ENCODE results near the gene GPR34. TPM values are rescaled to one million over a fixed set of nuclear protein-coding genes. Genes with fewer than 3 reads are reported as not detected.
"Not testable (repeated sequence)": the region's sequence is repeated elsewhere in the genome, so short reads cannot be mapped to it uniquely, and the experiment has no call there.

The GPR34 gene, protein sequence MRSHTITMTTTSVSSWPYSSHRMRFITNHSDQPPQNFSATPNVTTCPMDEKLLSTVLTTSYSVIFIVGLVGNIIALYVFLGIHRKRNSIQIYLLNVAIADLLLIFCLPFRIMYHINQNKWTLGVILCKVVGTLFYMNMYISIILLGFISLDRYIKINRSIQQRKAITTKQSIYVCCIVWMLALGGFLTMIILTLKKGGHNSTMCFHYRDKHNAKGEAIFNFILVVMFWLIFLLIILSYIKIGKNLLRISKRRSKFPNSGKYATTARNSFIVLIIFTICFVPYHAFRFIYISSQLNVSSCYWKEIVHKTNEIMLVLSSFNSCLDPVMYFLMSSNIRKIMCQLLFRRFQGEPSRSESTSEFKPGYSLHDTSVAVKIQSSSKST
- 10 to 100 TPM in 2 of 9 donors, 1 to 10 TPM in 7; 1.7 to 18.4 (median 4.1) TPM for total RNA-seq
- polyA plus RNA-seq = 1 to 10 TPM; 1.3 to 2.1 TPM
- long read RNA-seq, donor 1, transcript GPR34-202 (3 exons, 1,928 nt) = major isoform, 5 of 6 reads
- long read RNA-seq, donor 1, partial matches to known transcripts = 0 of 6 reads
- long read RNA-seq, donor 1, other reads (novel, unspliced or antisense) = 1 of 6 reads
- long read RNA-seq, donor 2, partial matches to known transcripts = 0 of 5 reads
- long read RNA-seq, donor 2, other reads (novel, unspliced or antisense) = 1 of 5 reads
- long read RNA-seq, donor 3, partial matches to known transcripts = 0 of 4 reads
- long read RNA-seq, donor 3, other reads (novel, unspliced or antisense) = 1 of 4 reads

DNA sequence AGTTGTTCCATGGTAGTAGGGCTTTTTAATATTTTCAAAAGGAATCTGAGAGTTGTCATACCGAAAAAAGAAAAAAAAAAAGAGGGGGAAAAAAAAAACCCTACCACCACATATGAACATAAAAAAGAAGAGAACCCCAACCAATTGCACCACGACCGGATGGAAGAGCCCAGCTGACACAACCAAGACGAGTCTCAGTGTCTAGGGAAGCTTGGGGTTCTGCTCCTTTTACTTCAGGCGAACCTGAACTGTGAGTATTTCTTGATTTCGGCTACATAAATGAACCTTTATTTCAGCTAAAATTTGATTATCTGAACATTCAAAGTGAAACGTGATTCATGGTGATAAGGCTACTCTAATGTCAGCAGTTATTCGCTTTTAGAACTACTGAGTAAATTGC lies at the start of gene GPR34:
GPR34 (plus strand) TSS at position 139 of the 400 bp plus-strand sequence. CDS start 6,661 bp downstream, outside the sequence.
- Histone ChIP-seq H3K27me3 (peaks cover 0 to 7% (median 0%) of the 10 kb centered on the region in 9 donors), H3K4me1 (peaks cover 0 to 28% (median 2%) of the 10 kb centered on the region in 12 donors), H3K36me3 (no peaks in the 10 kb centered on the region), H3K27ac (peak within 1 kb of the TSS in 2 of 12 donors; percentile 4 to 42), H3K4me3 (peak within 1 kb of the TSS in 5 of 12 donors; percentile 9 to 41 (median 19)), H3K9me3 (no peaks in the 10 kb centered on the region)
- TF ChIP-seq POLR2A (IDR thresholded peaks at IDR 0.05) = no peak
- TF ChIP-seq, protein P1, sequence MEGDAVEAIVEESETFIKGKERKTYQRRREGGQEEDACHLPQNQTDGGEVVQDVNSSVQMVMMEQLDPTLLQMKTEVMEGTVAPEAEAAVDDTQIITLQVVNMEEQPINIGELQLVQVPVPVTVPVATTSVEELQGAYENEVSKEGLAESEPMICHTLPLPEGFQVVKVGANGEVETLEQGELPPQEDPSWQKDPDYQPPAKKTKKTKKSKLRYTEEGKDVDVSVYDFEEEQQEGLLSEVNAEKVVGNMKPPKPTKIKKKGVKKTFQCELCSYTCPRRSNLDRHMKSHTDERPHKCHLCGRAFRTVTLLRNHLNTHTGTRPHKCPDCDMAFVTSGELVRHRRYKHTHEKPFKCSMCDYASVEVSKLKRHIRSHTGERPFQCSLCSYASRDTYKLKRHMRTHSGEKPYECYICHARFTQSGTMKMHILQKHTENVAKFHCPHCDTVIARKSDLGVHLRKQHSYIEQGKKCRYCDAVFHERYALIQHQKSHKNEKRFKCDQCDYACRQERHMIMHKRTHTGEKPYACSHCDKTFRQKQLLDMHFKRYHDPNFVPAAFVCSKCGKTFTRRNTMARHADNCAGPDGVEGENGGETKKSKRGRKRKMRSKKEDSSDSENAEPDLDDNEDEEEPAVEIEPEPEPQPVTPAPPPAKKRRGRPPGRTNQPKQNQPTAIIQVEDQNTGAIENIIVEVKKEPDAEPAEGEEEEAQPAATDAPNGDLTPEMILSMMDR (IDR thresholded peaks at IDR 0.05) = no peak
- no peak for ATAC-seq
- no peak for DNase-seq
- intact Hi-C loops (cut with DNase I) = no loop called here
- 68 to 88% (median 75%) methylated on average over 8 of the region's 8 CpGs for WGBS, 4 donors

DNA sequence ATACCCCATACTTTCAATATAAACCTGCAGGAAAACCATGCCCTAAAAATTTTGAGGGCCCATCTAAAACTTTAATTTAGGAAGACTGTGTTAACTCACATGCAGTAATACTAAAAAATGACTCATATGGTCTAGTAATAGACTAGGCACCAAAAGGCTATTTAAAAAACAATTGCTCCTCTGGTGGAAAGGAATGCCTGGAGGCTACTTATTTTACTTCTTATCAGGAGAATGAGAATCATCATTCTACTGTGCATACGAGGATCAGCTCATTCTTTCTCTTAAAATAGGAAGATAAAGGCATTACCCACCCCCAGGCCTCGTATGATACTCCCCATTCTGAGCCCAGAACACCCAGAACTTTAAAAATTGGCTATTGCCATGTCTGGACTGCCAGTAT lies 42.6 kb upstream of the GPR34 start:
- H3K27me3 ChIP-seq; H3K4me1 ChIP-seq; H3K27ac ChIP-seq; H3K4me3 ChIP-seq; DNase-seq; H3K9me3 ChIP-seq; intact Hi-C loops (cut with DNase I); ATAC-seq; H3K36me3 ChIP-seq: not testable (repeated sequence)
- WGBS, 4 donors = 34 to 82% (median 66%) methylated on average over 2 of the region's 2 CpGs

DNA sequence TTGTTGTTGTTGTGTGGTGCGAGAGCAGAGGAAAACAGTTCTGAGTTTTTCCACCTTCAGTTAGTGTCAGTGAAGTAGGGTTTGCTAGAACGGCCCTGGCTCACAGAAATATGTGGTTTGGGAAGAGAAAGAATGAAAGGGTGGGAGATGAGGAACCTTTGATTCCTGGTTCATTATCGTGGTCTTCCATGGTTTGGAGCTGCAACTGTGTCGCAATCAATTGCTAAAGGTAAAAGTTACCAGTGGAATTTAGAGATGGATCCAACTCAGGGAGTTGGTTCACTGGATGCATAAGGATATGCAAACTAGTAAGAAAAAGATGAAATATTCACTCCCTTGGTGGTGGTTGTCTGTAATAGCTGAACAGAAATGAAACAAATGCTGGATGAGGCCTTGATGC lies 35.6 kb upstream of the GPR34 start:
- no peak overlapping the region for H3K4me3 ChIP-seq
- peaks cover 0 to 4% (median 0%) of the 10 kb centered on the region in 12 donors for H3K9me3 ChIP-seq
- intact Hi-C loops (cut with DNase I) = no loop called here
- no peak overlapping the region for H3K27ac ChIP-seq
- H3K27me3 ChIP-seq = peaks cover 0 to 6% (median 0%) of the 10 kb centered on the region in 9 donors
- no peaks in the 10 kb centered on the region for H3K4me1 ChIP-seq
- H3K36me3 ChIP-seq = peaks cover 0 to 16% (median 3%) of the 10 kb centered on the region in 9 donors
- DNase-seq (no peak), ATAC-seq (no peak)
- 80 to 98% (median 89%) methylated on average over 4 of the region's 4 CpGs for WGBS, 4 donors
- TF ChIP-seq, protein P1 (IDR thresholded peaks at IDR 0.05) = no peak
- TF ChIP-seq POLR2A (IDR thresholded peaks at IDR 0.05) = no peak

DNA sequence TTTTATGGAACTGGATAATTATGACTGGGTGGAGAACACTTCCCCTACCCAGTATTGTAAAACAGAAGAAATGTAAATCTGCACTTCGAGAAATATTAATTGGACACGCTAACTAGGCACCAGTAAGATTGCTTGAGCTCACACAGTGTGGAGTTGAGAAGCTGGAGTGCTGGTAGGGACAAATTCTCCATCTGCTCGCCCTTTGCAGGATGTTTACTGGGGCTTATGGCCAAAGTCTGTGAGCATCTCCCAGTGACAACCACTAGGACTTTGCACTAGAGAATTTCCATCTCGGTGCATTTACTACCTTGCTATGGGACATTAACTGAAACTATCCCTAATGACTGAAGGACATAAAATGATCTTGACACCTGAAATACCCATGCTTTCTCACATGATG lies 33.7 kb upstream of the GPR34 start:
- intact Hi-C loops (cut with DNase I) = no loop called here
- Histone ChIP-seq H3K4me1 (no peaks in the 10 kb centered on the region), H3K27ac (no peak overlapping the region), H3K36me3 (peaks cover 0 to 35% (median 14%) of the 10 kb centered on the region in 9 donors), H3K4me3 (no peak overlapping the region), H3K27me3 (peaks cover 0 to 9% (median 0%) of the 10 kb centered on the region in 9 donors), H3K9me3 (no peaks in the 10 kb centered on the region)
- no peak for TF ChIP-seq POLR2A (IDR thresholded peaks at IDR 0.05)
- TF ChIP-seq, protein P1 (IDR thresholded peaks at IDR 0.05) = no peak
- DNase-seq (no peak), ATAC-seq (no peak)
- WGBS, 4 donors = 62 to 69% (median 67%) methylated on average over 4 of the region's 4 CpGs

Data from heart left ventricle (tissue), 16 donors.